B cell (primary cell): ENCODE results near the gene ZNF469.

Experiments used
- CTCF ChIP-seq: fragments of 200-600 bp; IDR thresholded peaks from one replicate; pipeline ENCODE4 v1.8.0; 2022; ENCODE audit warnings: antibody characterized with exemption, mild to moderate bottlenecking
- EZH2 ChIP-seq: IDR thresholded peaks from 2 replicates; pipeline ENCODE4 v1.6.1; 2012; ENCODE audit warnings: borderline replicate concordance, low read depth, mild to moderate bottlenecking, moderate library complexity, low read length; ENCODE audit not compliant: insufficient read depth, poor library complexity, severe bottlenecking

- no peak for TF ChIP-seq CTCF
- no peak for TF ChIP-seq EZH2
Measured at GRCh38 chr16:88373211-88373610, 9.5 kb upstream of the ZNF469 start.
